ENCODE data around the gene CDH9. TPM values are rescaled to one million over a fixed set of nuclear protein-coding genes. Genes with fewer than 3 reads are reported as not detected.

CDH9 gene
- total and polyA plus RNA-seq, 9 of the 15 experiments (the other 6 are each of a cell fraction or from before 2014, with no cell fraction given), result not detected

DNA sequence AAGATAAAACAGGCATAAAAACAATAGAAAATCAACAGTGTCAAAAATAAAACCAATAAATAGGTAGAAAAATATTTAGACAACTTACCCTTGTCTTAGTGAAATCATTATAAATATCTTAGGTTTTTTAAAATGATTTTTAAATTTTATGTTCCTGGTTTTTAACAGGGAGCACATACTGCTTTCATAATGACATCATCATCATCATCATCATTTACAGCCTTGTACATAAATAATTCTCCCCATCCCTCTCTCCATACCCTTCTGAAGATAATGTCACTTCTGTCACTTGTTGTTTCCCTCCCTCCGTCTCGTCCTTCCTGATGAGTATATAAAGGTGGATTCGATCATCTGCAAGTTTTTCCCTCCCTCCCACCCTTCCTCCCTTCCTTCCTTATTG lies 56.6 kb downstream of the CDH9 start:
- H2AFZ ChIP-seq (ENCODE audit: low read depth, low read length), result no peak overlapping the region
- no peaks in the 10 kb centered on the region for H4K20me1 ChIP-seq (replicated peaks; ENCODE audit: control insufficient read depth, insufficient read depth, low read length)
- no peaks in the 10 kb centered on the region for H3K9me3 ChIP-seq (replicated peaks; ENCODE audit: control insufficient read depth, insufficient read depth, low read depth, low read length)
- H3K36me3 ChIP-seq (ENCODE audit: control insufficient read depth, insufficient read depth, low read length), result no peaks in the 10 kb centered on the region
- H3K4me3 ChIP-seq, result no peak overlapping the region
- intact Hi-C loops (cut with micrococcal nuclease) (no loop called here), in situ Hi-C loops (cut with MboI) (no loop called here)
- ChIA-PET CTCF (ENCODE audit: low intra/inter-chr PET ratio) (no interaction called here), POLR2A (no interaction called here)
- 0% methylated on average over 2 of the region's 3 CpGs for WGBS (ENCODE audit: insufficient coverage, low coverage, missing lambda C conversion rate)
- no peak for FAIRE-seq
- no peak overlapping the region for H3K4me2 ChIP-seq (ENCODE audit: insufficient read depth, low read length)
- H3K9me1 ChIP-seq (ENCODE audit: control insufficient read depth, insufficient read depth, low read length), result no peaks in the 10 kb centered on the region
- H3K27ac ChIP-seq (ENCODE audit: extremely low read depth, low read depth, low read length), result no peak overlapping the region
- TF ChIP-seq, protein P1, sequence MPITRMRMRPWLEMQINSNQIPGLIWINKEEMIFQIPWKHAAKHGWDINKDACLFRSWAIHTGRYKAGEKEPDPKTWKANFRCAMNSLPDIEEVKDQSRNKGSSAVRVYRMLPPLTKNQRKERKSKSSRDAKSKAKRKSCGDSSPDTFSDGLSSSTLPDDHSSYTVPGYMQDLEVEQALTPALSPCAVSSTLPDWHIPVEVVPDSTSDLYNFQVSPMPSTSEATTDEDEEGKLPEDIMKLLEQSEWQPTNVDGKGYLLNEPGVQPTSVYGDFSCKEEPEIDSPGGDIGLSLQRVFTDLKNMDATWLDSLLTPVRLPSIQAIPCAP (CRISPR knock-in tag; IDR thresholded peaks at IDR 0.05; ENCODE audit: borderline replicate concordance), result no peak
- TF ChIP-seq CREM (IDR thresholded peaks at IDR 0.05; ENCODE audit: low read depth) (no peak), PCBP2 (IDR thresholded peaks at IDR 0.05; ENCODE audit: low read depth, low read length, poor library complexity, severe bottlenecking) (no peak), ZBTB1 (CRISPR knock-in tag; IDR thresholded peaks at IDR 0.05; ENCODE audit: borderline replicate concordance, low read depth) (no peak)
- H3K27me3 ChIP-seq (ENCODE audit: control insufficient read depth in 2 of 2, insufficient read depth in 2 of 2, low read length in 2 of 2), result no peaks in the 10 kb centered on the region
- no peak for DNase-seq (ENCODE audit: extremely low read depth in 1 of 4, low spot score in 3 of 4)
- H3K4me1 ChIP-seq (replicated peaks in 1 of 2; ENCODE audit: control insufficient read depth in 2 of 2, insufficient read depth in 2 of 2, low read length in 2 of 2), result no peaks in the 10 kb centered on the region
- no peak for ATAC-seq
- H3K79me2 ChIP-seq (ENCODE audit: control insufficient read depth, insufficient read depth, low read length), result no peaks in the 10 kb centered on the region
- H3K9ac ChIP-seq (ENCODE audit: insufficient read depth in 1 of 2, low read depth in 2 of 2, low read length in 2 of 2), result no peak overlapping the region
- no TSS peak for BruUV-seq (replicated peaks)

DNA sequence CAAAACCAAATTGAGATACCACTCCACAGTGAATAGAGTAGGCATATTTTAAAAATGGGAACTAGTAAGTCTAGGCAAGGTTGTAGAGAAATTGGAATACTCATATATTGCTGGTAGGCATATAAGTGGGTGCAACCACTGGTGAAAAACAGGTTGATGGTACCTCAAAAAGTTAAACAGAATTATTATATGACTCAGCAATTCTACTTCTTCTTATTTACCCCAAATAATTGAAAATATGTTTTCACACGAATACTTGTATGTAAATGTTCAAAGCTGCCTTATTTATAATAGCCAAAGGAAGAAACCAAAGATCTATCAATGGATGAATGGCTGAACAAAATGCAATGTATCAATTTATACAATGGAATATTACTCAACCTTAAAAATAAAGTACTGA lies 79.1 kb downstream of the CDH9 start:
- 0% methylated on average over 1 of the region's 1 CpG for whole genome bisulfite sequencing (ENCODE audit: insufficient coverage, low coverage, missing lambda C conversion rate)
- H3K9me1 ChIP-seq (ENCODE audit: control insufficient read depth, insufficient read depth, low read length), result no peaks in the 10 kb centered on the region
- FAIRE-seq, result no peak
- CTCF ChIA-PET (ENCODE audit: low intra/inter-chr PET ratio), result no interaction called here
- no peak overlapping the region for H3K9ac ChIP-seq (ENCODE audit: insufficient read depth in 1 of 2, low read depth in 2 of 2, low read length in 2 of 2)
- no peak for ATAC-seq
- intact Hi-C loops (cut with micrococcal nuclease) (no loop called here), in situ Hi-C loops (cut with MboI) (no loop called here)
- H3K27me3 ChIP-seq (ENCODE audit: control insufficient read depth in 2 of 2, insufficient read depth in 2 of 2, low read length in 2 of 2), result no peaks in the 10 kb centered on the region
- no peak overlapping the region for H3K4me2 ChIP-seq (ENCODE audit: insufficient read depth, low read length)
- H3K27ac ChIP-seq (ENCODE audit: extremely low read depth, low read depth, low read length), result no peak overlapping the region
- no peaks in the 10 kb centered on the region for H3K4me1 ChIP-seq (replicated peaks in 1 of 2; ENCODE audit: control insufficient read depth in 2 of 2, insufficient read depth in 2 of 2, low read length in 2 of 2)
- BruUV-seq (replicated peaks), result no TSS peak
- no peaks in the 10 kb centered on the region; the same call in 1 of the 2 replicates for H3K9me3 ChIP-seq (replicated peaks; ENCODE audit: control insufficient read depth, insufficient read depth, low read depth, low read length)
- H3K4me3 ChIP-seq, result no peak overlapping the region
- no peak for DNase-seq (ENCODE audit: extremely low read depth in 1 of 4, low spot score in 3 of 4)
- H3K36me3 ChIP-seq (ENCODE audit: control insufficient read depth, insufficient read depth, low read length), result no peaks in the 10 kb centered on the region
- POLR2A ChIA-PET, result no interaction called here
- no peaks in the 10 kb centered on the region for H4K20me1 ChIP-seq (replicated peaks; ENCODE audit: control insufficient read depth, insufficient read depth, low read length)
- no peaks in the 10 kb centered on the region for H3K79me2 ChIP-seq (ENCODE audit: control insufficient read depth, insufficient read depth, low read length)
- H2AFZ ChIP-seq (ENCODE audit: low read depth, low read length), result no peak overlapping the region
- TF ChIP-seq BRD4 (IDR thresholded peaks at IDR 0.05) (no peak), RFX7 (CRISPR knock-in tag; IDR thresholded peaks at IDR 0.05) (no peak), MAFF (IDR thresholded peaks at IDR 0.05; ENCODE audit: low read length) (peak; percentile 49), MAFK (IDR thresholded peaks at IDR 0.05; ENCODE audit: low read length) (0 out of 2 replicates have a peak, but pooled peaks have one; percentile 49), NFE2 (IDR thresholded peaks at IDR 0.05; ENCODE audit: low read depth) (no peak), HNRNPK (IDR thresholded peaks at IDR 0.05; ENCODE audit: low read depth, low read length, poor library complexity, severe bottlenecking) (no peak), ZFPM2 (CRISPR knock-in tag; IDR thresholded peaks at IDR 0.05) (no peak), KLF10 (CRISPR knock-in tag; IDR thresholded peaks at IDR 0.05) (no peak), ZNF316 (IDR thresholded peaks at IDR 0.05) (peak; percentile 57; the same call in 1 of the 2 replicates), MTF1 (CRISPR knock-in tag; IDR thresholded peaks at IDR 0.05; ENCODE audit: borderline replicate concordance) (no peak), FOXA1 (IDR thresholded peaks at IDR 0.05; ENCODE audit: borderline replicate concordance) (no peak), ARID2 (IDR thresholded peaks at IDR 0.05) (no peak), ZNF785 (CRISPR knock-in tag; IDR thresholded peaks at IDR 0.05) (no peak)
- TF ChIP-seq, protein P2, sequence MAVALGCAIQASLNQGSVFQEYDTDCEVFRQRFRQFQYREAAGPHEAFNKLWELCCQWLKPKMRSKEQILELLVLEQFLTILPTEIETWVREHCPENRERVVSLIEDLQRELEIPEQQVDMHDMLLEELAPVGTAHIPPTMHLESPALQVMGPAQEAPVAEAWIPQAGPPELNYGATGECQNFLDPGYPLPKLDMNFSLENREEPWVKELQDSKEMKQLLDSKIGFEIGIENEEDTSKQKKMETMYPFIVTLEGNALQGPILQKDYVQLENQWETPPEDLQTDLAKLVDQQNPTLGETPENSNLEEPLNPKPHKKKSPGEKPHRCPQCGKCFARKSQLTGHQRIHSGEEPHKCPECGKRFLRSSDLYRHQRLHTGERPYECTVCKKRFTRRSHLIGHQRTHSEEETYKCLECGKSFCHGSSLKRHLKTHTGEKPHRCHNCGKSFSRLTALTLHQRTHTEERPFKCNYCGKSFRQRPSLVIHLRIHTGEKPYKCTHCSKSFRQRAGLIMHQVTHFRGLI (CRISPR knock-in tag; IDR thresholded peaks at IDR 0.05), result no peak
